Stimulated activated CD8-positive, alpha-beta memory T cell treated with anti-CD3 and anti-CD28 coated beads, Interleukin-15, amount 100 ng/mL, for 1 hour (primary cell): Measurements from ENCODE around the gene GLUL.
"Not testable (repeated sequence)": the region's sequence is repeated elsewhere in the genome, so short reads cannot be mapped to it uniquely, and the experiment has no call there.

Experiments used
- DNase-seq: peaks from one replicate; pipeline ENCODE4 v3.0.0-alpha.2; 2020; ENCODE audit warnings: low read depth

GLUL gene

GRCh38 chr1:182394055-182394775 lies 2.6 kb upstream of the GLUL start:
- DNase-seq = no peak

DNA sequence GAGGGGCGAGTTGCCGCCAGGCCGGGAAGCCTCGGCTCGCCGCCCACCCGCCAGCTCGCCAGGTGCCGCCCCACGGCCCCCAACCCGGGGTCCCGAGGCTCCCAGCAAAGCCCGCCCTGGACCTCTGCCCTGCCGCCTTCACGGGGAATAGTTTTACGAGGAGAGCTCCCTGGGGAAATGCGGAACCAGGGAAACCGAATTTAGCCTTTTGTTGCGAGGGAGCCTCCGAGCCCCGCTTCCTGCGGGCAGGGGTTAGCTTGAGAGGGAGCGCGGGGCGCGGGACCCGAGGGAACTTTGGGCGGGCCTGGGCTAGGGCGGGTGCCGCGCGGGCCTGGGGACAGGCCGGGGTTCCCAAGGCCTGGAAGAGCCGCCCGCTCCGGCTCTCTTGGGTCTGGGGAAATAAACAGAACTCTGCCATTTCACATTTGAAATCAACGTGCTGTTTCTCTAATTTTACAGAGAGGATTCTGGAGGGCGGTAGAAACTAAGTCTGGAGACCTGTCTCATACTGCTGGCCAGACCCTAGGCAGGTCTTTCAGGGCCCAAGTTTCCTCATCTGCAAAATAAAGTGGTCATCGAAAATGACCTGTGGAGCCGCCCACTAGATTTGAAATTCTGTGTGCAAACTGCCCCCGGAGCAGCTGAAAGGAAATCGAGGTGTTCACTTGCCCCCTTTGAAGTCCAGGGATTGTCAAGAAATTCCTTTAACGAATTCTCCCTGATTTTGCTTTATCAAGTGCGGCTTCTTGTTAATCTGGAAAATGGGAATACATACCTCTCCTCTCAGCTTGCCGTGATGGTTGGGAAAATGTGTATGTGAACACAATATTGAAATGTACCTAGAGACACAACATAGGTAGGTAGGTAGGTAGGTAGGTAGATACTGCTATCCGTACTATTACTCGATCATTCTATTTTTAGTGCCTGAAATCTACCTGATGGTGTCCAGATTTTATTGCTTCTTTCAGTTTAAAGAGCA lies 749 bp upstream of the GLUL start:
- no peak for DNase-seq

DNA sequence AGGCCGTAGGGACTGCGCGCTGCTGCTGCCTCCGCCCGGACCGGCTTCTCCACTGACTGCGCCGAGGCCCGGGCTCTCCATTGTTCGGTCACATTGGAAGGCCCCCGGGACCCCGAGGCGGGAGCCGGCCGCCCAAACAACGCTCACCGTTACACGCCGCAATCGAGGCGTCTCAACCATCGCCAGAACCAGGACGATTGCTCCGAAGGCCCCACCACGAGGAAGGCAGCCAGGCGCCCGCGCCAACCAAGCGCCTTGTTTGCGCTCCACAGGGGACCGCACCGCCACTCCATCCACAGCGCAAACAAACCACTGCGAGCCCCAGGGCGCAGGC lies 595 bp downstream of the GLUL start:
- DNase-seq = no peak

DNA sequence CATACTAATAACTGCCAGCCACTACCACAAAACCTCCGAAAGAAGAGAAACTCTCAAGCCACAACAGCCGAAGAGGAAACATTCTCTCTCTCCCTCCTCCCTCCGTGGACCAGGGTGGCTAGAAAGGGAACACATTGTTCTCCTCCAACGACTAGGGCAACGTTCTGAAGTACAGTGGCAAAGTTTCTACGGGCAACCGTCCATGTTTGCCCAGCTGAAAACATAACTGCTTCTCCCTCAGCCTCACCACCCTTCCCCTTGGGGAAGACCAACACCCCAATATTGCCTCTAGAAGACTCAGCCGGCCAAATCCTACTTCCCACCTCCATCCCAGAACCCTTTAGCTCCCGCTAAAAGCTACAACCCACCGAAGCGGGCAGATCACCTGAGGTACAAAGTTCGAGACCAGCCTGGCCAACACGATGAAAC lies 2.0 kb downstream of the GLUL start:
- DNase-seq = no peak

DNA sequence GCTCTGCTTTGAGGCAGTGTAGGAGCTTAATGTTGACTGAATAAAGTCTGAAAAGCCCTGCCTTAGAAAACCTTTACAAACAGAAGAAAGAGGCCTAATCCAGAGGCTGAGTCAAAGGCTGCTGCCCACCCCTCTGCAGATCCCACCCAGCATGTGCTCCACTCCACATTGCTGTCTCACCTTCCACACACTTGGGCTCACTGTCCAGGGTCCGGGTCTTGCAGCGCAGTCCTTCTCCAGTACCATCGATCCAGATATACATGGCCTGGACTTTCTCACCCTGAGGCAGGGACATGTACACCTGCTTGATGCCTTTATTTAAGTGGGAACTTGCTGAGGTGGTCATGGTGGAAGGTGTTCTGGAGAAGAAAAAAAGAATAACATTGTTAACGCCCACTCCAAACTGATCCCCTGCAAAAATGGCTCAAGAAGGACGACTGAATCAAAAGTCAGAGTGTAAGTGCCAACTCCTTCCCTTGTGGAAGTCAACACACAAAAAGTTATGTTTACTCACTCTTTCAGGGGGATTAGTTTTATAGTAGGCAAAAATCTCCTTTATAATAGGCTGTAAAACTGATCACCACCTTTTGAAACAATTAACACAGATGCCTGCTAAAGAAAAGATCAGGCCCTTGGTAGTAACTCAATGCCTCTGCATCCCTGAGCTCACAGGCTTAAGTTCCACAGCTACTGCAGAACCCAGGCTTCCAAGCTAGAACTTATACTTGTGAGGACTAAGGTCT lies 3.0 kb downstream of the GLUL start:
- DNase-seq = no peak

DNA sequence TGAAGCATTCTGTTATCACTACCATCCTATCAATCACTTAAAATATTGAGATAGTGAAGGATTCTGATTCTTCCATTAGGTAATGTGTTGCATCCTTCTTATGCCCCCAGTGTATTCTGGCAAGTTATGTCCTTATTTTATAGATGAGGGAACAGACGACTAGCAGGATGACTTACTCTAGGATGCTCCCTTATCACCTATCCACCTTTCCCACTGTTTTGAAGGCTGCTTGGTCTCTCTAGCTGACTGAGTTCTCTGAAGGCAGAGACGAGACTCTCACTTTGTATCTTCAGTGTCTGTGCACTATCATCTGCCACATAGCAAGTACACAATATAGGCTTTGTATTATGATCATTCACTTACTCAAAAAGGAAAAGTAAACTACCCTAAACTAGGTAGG lies 4.0 kb downstream of the GLUL start:
- DNase-seq = no peak

GRCh38 chr1:182386980-182387379 lies 4.6 kb downstream of the GLUL start:
- DNase-seq = no peak

DNA sequence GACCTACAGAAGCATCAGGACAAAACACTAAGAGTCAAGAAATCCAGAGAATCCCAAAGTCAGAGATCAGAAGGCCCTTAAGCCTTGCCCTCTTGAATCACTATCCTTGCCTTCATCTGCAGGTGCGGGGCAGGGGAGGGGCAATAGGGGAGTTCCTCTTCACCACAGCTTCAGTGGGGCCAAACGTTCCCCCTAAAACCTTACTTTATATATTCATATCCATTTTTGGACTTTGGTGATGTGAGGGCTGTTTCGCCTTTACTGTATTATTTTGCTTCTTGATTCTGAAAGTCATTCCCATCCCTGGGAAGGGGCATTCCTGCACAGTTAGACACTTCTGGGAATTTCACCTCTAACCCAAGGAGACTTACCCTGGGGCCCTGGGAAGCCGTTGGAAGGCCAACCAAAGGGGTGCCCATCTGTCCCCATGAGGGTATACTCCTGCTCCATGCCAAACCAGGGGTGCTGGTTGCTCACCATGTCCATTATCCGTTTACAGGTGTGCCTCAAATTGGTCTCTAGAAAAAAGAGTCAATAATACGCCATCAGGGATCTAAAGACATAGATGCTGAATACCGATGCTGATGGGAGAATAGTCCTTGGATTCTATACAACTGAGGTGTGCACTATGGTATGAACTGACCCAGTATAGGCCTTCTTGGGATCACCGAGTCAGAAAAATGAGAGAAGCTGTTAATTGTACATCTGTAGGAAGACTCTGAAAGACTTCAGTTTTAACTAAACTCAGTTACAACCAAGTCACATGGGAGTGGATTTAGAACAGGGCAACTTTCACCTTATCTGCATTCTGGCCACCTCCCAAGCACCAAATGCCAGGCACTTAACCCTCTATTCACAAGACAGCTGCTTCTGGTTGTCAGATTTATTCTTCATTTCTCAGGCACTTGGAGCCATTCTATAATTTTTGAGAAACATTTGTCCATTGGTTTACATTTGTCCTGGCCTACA lies 5.4 kb downstream of the GLUL start:
- DNase-seq = no peak

GRCh38 chr1:182384387-182384960 lies 7.1 kb downstream of the GLUL start:
- no peak for DNase-seq

- DNase-seq = no peak
Observed at GRCh38 chr1:182383934-182384333, 7.7 kb downstream of the GLUL start.

- no peak for DNase-seq
Observed at GRCh38 chr1:182383037-182383661, 8.4 kb downstream of the GLUL start.

DNA sequence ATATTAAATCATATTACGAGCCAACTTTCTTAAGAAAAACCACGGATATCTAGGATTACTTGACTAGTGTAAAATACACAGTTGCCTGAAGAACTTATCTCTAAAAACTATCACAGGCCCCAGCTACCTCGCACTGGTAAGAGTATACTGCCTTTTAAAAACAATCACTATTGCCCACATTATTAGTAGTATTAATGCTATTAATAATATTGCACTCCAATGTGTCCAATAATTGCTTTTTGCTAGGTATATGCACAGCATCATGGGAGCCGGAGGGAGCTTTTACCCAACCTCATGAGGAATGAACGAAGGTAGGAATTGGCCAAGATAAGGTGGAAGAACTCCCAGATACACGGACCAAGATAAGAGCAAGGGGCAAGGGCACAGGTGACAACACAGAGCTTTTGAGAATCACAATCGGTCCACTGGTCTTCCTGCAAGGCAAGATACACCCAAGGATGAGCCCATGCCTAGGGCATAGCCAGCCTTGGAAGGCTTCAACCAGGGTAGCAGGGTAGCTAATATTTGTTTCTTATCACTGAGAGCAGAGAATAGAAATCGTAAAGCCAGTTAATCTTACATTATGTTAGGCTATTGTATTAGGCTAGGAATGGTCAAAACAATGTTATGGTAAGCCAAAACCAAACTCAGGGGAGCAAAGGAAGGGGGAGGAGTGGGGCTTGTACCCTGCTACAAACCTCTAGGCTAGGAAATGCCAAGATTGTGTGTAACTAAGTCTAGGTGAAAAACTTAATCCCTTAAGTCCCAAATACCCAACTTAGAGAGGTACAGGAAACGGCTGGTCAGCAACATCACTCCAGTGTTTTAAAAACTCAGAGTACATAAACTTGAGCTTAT lies 9.4 kb downstream of the GLUL start:
- DNase-seq = no peak

- DNase-seq = no peak
Observed at GRCh38 chr1:182380199-182380598, 11.4 kb downstream of the GLUL start.

GRCh38 chr1:182379781-182380180 lies 11.8 kb downstream of the GLUL start:
- not testable (repeated sequence) for DNase-seq

DNA sequence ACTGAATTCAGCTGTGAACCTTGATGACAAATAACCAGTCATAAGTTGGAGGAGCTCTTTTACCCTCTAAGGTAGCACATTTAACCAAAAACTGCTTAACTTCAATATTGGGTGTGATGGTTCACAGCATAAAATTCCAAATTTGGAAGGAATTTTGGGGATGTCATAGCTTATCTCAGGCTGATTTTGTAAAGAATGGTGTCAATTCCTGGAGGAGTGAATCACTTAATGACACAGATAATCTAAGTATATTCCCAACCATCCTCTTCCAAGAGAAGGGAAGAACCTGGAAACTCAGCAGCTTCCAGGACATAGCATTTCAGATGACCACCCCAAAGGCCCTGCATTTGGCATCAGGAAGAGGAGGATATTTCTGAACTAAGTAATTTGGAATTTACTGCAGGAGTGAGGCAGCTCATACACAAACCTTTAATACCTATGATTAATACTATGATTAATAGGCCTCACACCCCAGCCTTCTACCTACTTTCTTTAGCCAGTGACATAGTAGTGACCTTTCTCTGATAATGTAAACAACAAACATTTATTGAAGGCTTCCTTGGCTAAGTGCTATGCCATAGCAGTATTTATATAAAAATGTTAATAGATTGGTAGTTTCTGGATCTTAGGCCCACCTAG lies 14.5 kb downstream of the GLUL start:
- no peak for DNase-seq

- DNase-seq = no peak
Observed at GRCh38 chr1:182374101-182374834, 17.3 kb downstream of the GLUL start.

GRCh38 chr1:182370532-182370931 lies 21.1 kb downstream of the GLUL start:
- no peak for DNase-seq

DNA sequence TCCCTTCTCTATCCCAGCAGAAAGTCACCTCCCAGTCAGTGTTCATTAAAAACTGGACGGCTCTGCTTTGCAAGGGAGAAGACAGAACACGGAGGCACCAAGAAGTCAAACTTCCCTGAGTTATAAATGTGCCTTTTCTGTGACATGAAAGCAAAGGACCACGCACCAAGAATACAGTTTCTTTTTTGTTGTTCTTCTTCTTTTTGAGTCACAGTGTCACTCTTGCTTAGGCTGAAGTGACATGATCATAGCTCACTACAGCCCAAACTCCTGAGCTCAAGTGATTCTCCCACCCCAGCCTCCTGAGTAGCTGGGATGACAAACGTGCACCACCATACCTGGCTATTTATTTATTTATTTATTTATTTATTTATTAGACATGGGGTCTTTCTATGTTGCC lies 22.7 kb downstream of the GLUL start:
- DNase-seq = no peak
